GM18498 (cell line): Measurements from ENCODE around the gene TMEM263.
"Not testable (repeated sequence)": the region's sequence is repeated elsewhere in the genome, so short reads cannot be mapped to it uniquely, and the experiment has no call there.

ENCODE experiments used
- ATAC-seq: cut with Tn5 transposase; IDR thresholded peaks from one replicate; pipeline ENCODE4 v1.9.1; 2021; ENCODE audit warnings: mild to moderate bottlenecking, moderate library complexity; ENCODE audit not compliant: unreplicated experiment

TMEM263 gene

GRCh38 chr12:106984588-106985137 lies 29.0 kb downstream of the TMEM263 start:
- ATAC-seq: no peak

DNA sequence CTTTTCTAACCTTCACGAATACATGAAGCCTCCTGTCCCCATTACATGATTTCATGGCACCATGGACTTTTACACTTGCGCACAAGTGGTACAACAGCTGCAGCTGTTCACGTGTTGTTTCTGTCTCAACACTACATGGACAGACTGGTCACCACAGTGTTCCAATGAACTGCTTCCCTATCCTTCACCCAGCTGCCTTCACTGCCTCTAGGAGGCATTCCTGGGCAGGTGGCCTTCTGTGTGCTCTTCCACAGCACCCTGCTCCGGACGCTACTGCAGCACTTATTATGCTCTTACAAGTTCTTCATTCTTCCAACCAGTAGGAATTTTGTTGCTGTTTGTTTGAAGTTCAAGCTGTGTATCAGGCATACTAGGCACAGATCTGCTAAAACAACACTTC lies 29.8 kb downstream of the TMEM263 start:
- ATAC-seq: no peak

DNA sequence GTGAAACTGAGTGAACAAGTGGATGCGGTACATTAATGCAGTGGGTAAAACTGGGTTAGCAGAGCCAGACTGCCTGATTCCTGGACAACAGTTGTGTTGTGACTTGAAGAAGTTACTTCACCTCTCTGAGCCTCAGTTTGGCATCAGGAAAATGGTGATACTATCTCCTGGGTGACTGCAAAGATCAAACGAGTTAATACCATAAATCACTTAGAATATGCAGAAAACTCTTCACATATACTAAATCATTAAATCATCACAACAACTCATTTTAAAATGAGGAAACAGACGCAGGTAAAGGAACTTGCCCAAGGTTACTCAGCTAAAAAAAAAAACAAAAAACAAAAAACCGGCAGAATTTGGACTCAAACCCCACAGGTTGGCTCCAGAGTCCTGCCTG lies 30.4 kb downstream of the TMEM263 start:
- ATAC-seq: no peak

GRCh38 chr12:106986625-106987389 lies 31.1 kb downstream of the TMEM263 start, which contains the start of gene MTERF2:
Gene MTERF2 (minus strand): TSS chr12:106987146. CDS start chr12:106978714, 8,432 bp downstream.
- ATAC-seq: peak; percentile 95

- no peak for ATAC-seq
Observed at GRCh38 chr12:106987846-106988245, 32.1 kb downstream of the TMEM263 start.

GRCh38 chr12:106994579-106995220 lies 39.0 kb downstream of the TMEM263 start:
- ATAC-seq: no peak

DNA sequence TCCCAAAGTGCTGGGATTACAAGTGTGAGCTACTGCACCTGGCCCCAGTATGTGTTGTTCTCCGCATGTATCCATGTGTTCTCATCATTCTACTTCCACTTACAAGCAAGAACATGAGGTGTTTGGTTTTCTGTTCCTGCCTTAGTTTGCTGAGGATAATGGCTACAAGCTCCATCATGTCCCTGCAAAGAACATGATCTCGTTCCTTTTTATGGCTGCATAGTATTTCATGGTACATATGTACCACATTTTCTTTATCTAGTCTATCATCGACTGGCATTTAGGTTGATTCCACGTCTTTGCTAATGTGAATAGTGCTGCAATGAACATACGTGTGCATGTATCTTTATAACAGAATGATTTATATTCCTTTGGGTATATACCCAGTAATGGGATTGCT lies 40.4 kb downstream of the TMEM263 start:
- not testable (repeated sequence) for ATAC-seq

GRCh38 chr12:106997916-106998315 lies 42.2 kb downstream of the TMEM263 start:
- ATAC-seq: no peak

DNA sequence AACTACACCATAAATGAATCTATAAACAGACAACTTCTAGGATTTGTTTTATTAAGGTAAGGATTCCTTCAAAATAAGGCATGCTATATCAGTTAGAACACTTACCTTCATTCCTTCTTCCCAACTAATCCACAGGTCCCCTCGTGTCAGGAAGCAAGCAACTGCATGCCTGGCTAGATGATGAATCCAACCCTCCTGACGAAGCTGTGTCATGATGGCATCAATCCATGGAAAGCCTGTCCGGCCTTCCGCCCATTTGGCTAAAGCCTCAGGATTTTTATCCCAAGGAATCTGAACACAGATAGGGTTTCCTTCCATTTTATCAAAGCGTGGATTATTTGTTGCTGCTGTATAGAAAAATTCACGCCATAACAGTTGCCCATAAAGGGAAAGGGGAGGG lies 43.7 kb downstream of the TMEM263 start:
- ATAC-seq: no peak

GRCh38 chr12:107002665-107003064 lies 47.0 kb downstream of the TMEM263 start:
- ATAC-seq: not testable (repeated sequence)

DNA sequence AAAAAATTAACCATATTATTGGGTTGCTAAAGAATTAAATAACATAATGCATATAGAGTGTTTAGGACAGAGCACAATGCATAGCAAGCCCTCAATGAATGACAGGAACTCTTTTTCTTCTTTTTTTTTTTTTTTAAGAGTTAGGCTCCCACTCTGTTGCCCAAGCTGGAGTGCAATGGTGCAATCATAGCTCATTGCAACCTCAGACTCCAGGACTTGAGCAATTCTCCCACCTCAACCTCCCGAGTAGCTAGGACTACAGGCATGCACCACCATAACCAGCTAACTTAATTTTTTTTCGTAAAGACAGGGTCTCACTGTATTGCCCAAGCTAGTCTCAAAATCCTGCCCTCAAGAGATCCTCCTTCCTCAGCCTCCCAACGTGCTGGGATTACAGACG lies 51.7 kb downstream of the TMEM263 start:
- no peak for ATAC-seq

DNA sequence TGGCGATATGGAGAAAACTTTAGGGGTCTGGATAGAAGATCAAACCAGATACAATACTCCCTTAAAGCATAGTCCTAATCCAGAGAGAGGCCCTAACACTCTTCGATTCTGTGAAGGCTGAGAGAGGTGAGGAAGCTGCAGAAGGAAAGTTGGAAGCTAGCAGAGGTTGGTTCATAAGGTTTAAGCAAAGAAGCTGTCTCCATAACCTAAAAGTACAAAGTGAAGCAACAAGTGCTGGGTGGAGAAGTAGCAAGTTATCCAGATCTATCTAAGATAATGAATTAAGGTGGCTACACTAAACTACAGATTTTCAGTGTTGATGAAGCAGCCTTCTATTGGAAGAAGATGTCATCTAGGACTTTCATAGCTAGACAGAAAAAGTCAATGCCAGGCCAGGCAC lies 55.8 kb downstream of the TMEM263 start:
- ATAC-seq: no peak

DNA sequence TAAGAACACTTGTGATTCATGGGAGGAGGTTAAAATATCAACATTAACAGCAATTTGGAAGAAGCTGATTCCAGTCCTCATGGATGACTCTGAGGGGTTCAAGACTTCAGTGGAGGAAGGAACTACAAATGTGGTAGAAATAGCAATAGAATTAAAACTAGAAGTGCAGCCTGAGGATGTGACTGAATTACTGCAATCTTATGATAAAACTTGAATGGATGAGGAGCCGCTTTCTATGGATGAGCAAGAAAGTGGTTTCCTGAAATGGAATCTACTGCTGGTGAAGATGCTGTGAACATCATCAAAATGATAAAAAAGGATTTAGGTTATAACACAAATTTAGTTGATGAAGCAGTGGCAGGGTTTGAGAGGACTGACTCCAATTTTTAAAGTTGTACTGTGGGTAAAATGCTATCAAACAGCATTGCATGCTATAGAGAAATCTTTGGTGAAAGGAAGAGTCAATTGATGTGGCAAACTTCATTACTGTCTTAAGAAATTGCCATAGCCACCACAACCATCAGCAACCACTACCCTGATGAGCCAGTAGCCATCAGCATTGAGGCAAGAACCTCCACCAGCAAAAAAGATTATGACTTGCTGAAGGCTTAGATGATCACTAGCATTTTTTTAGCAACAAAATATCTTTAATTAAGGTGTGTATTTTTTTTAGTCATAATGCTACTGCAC lies 57.2 kb downstream of the TMEM263 start:
- no peak for ATAC-seq

DNA sequence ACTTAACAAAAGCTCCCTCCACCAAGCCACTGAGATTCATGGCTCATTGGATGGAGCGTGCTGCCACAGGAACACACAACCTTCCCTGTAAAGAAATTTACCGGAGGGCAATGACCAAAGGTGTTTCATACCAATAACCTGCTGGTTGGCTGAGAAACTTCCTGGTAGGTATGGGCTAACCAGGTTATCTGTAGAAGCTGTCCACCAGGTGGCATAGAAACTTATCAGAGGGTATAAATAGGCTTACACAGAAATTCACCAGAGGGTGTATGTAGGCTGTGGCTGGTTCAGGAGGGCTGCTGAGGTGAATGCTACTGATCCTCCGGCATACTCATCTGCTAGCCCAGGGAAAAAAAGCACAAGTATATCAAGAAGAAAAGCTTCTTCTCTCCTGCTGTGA lies 58.3 kb downstream of the TMEM263 start:
- no peak for ATAC-seq

GRCh38 chr12:107017042-107017441 lies 61.3 kb downstream of the TMEM263 start:
- no peak for ATAC-seq

- no peak for ATAC-seq
Observed at GRCh38 chr12:107019546-107019945, 63.8 kb downstream of the TMEM263 start.
